CD4-positive, alpha-beta T cell treated with Interleukin-15 for 1 hour (primary cell): ENCODE measurements around the gene TIE1.

Experiments used
- DNase-seq: peaks from one replicate; pipeline ENCODE4 v3.0.0-alpha.2; 2020

TIE1 gene

GRCh38 chr1:43300378-43301094, at the start of gene TIE1:
TSS of gene TIE1 (plus strand) at chr1:43300982. CDS start at chr1:43301072, 90 bp downstream.
- no peak for DNase-seq

GRCh38 chr1:43251024-43251423, 49.8 kb upstream of the TIE1 start:
- no peak for DNase-seq

GRCh38 chr1:43252225-43252624, 48.6 kb upstream of the TIE1 start:
- no peak for DNase-seq

- no peak for DNase-seq
Observed at GRCh38 chr1:43253173-43253572, 47.6 kb upstream of the TIE1 start.

GRCh38 chr1:43253876-43254275, 46.9 kb upstream of the TIE1 start:
- DNase-seq = no peak

- no peak for DNase-seq
Observed at GRCh38 chr1:43255438-43256210, 45.2 kb upstream of the TIE1 start.

GRCh38 chr1:43256675-43257570, 43.9 kb upstream of the TIE1 start:
- no peak for DNase-seq

GRCh38 chr1:43258370-43258769, 42.4 kb upstream of the TIE1 start:
- DNase-seq = no peak

GRCh38 chr1:43265431-43265830, 35.4 kb upstream of the TIE1 start:
- no peak for DNase-seq

GRCh38 chr1:43266881-43267280, 33.9 kb upstream of the TIE1 start:
- no peak for DNase-seq

- DNase-seq = no peak
Observed at GRCh38 chr1:43267291-43267805, 33.4 kb upstream of the TIE1 start.

- DNase-seq = no peak
Observed at GRCh38 chr1:43267818-43268425, 32.9 kb upstream of the TIE1 start.

- DNase-seq = no peak
Observed at GRCh38 chr1:43269627-43270375, 31.0 kb upstream of the TIE1 start, which contains the start of gene TMEM125. TSS of gene TMEM125 (plus strand) at chr1:43269983. CDS start at chr1:43272723, 2,740 bp downstream.

- peak; percentile 19 for DNase-seq
Observed at GRCh38 chr1:43270421-43271095, 30.2 kb upstream of the TIE1 start.

- no peak for DNase-seq
Observed at GRCh38 chr1:43271186-43272118, 29.3 kb upstream of the TIE1 start.

- DNase-seq = no peak
Observed at GRCh38 chr1:43272161-43272560, 28.6 kb upstream of the TIE1 start.

- no peak for DNase-seq
Observed at GRCh38 chr1:43272576-43273571, 27.9 kb upstream of the TIE1 start.

GRCh38 chr1:43273708-43274107, 27.1 kb upstream of the TIE1 start:
- no peak for DNase-seq
